Measurements from ENCODE around the gene DSTYK.

DNA sequence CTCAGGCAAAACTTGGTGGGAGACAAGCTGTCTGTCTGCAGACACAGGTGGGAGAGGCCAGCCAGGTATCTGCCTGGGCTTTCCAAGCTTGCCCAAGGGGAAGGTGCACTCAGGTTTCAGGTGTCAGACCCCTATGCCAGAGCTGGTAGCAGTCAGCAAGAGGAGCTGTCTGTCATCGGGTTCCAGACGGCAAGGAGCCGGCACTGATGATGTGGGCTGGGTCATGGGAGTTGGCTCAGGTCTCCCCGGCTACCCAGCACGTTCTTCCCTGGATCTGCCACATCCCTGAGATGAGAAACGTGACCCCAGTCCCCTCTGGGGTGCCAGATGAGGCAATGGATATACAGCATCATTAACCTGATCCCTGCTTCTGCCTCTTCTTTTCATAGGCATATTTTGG is 39.2 kb upstream of the DSTYK start:
- no peak for TF ChIP-seq CTCF (IDR thresholded peaks at IDR 0.05)
- TF ChIP-seq POLR2A (IDR thresholded peaks at IDR 0.05): no peak

Data from thyroid gland (tissue), 4 donors.